Activated CD4-positive, alpha-beta T cell treated with anti-CD3 and anti-CD28 coated beads for 4 hours (primary cell): ENCODE results near the gene CNN2.

Experiments
- DNase-seq, 2 donors: peaks; one replicate each; pipeline ENCODE4 v3.0.0-alpha.2; 2020

CNN2 gene

DNA sequence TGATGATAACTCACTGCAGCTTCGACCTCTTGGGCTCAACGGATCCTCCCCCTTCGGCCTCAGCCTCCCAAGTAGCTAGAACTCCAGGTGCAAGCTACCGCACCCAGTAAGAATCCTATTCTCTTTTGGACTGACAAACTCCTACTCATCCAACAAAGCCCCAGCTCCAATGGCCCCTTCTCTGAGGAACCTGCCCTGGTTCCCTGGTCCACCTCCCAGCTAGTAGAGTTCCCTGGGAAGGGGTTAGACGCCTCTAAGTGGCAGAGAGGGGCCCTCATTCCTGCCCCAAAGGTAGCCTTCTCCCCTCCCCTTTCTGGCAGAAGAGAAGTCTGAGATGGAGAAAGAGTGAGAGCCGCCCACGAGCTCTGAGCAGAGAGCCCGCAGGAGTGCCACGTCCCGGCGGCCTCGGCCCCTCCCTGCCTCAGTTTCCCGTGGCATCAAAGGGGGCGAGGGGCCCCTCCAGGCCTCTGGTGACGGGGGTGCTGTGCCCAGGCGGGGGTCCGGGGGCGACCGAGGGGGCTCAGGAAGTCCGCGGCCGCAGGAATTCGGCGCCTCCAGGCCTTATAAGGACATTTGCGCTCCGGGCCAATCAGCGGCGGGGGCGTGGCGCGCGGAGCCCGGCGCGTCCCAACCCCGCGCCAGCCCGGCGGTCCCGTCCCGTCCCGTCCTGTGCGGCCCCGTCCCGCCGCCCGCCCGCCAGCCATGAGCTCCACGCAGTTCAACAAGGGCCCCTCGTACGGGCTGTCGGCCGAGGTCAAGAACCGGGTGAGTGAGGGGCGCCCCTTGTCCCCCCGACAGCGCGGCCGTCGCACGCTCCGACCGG lies at the start of gene CNN2:
CNN2 (plus strand) TSS at position 649 of the 823 bp plus-strand sequence; CDS start at position 703, 54 bp downstream.
- DNase-seq = peak; percentile 59 to 60

DNA sequence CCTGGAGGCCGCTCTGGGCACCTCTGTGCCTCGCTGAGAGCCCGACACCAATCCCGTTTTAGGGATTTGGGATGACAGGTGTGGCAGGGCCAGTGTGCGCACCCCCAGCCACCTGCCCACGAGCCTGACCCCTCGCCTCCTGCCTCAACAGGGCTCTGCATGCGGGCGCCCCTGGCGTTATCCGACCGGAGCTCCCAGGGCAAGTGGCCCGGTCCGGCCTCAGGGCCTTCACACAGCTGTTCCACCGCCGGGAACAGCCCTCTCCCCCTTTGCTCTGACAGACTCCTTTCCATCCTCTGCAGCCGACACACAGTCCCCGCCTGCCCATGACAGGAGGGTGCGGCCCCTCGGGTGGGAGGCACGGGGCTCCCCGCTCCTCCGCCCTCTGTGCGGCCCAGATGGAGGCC lies 49.3 kb upstream of the CNN2 start:
- no peak for DNase-seq

DNA sequence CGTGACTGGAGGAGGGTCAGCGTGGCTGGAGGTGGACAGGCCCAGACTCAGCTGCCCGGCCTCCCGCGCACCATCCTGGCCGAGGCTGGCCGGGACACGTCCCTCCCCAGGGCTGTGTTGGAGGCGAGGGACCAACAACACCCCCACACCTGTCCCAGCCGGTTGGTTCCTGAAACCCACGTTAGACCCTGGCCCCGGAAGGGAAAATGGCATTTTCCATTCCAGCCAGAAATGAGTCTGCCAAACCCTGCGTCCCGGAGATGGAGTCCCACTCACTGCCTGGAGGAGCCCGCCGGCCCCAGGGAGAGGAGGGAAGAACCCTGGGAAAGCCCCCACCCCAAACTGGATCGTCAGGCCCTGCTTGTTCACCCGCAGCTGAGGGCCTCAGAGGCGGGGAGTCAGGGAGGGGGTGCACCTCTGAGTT lies 47.1 kb upstream of the CNN2 start:
- DNase-seq = no peak

DNA sequence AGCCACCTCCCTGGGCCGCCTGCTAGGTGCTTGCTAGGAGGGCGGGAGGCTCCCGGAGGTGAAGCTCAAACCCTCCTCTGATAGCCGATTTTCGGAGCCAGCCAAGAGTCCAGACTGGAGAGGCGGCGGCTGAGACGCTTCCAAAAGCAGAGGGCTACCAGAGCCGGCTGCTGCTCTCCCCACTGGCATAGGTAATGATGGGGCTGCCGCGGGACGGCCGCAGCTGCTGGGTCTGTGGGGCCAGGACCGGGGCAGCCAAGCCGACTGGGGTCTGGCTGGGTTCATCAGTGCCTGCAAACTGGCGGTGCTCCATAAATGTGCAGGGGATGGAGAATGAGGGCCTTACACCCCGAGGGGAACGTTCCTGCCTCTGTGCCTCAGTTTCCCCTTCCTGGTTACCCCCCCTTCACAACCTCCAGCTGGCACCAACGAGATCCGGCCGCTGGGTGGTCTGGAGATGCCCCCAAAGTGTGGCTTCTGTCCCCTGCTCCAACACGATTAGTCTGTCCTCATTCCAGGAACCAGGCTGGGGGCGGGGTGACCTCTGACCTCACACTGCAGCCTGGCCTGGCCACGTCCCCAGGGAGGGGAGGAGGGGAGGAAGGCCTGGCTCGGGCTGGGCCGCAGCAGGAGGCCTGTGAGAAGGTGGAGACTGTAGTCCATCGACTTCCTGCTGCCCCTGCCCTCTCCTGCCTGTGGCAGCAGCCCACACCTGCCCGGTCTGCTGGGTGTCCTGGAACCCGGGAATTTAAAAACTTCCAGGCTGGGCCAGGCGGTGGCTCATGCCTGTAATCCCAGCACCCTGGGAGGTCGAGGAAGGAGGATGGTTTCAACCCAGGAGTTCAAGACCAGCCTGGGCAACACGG lies 46.0 kb upstream of the CNN2 start:
- DNase-seq = no peak

DNA sequence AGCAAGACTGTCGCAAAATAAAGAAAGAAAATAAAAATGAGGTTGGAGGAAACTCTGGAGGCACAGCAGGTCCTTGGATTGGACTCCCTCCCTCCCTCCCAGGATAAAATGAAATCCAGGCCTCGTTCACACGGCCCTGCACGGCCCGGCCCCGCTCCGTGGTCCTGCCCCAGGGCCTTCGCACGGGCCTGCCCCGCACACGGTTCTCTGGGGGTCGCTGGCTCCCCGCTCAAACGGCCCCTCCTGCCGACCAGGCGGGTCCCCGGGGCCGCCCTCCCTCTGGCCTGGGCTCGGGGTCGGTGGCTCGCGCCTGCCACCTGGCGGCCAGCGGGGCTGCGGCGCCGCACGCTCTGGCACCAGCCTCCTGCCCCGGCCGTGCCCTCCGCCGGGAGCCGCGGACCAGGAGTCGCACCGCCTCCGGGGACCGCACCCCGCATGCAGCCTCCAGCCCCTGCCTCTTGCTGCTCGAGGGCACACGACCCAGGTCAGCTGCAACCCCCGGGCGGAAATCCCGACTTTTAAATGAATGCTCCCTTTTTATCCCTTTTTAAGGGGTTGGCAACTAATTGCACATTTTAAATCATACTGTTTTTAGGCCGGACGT lies 43.7 kb upstream of the CNN2 start:
- peak; percentile 69 to 72 for DNase-seq

- DNase-seq = peak; percentile 87 to 89
These were observed 42.0 kb upstream of the CNN2 start, which contains the start of gene WDR18 for GRCh38 chr19:984165-984967. Gene WDR18 (plus strand): TSS chr19:984345. CDS start chr19:984354, 9 bp downstream.

- DNase-seq = no peak
These were observed 40.3 kb upstream of the CNN2 start for GRCh38 chr19:986083-986482.

- DNase-seq = no peak
These were observed 38.3 kb upstream of the CNN2 start for GRCh38 chr19:988081-988480.

GRCh38 chr19:988510-988909 lies 37.9 kb upstream of the CNN2 start:
- DNase-seq = no peak

DNA sequence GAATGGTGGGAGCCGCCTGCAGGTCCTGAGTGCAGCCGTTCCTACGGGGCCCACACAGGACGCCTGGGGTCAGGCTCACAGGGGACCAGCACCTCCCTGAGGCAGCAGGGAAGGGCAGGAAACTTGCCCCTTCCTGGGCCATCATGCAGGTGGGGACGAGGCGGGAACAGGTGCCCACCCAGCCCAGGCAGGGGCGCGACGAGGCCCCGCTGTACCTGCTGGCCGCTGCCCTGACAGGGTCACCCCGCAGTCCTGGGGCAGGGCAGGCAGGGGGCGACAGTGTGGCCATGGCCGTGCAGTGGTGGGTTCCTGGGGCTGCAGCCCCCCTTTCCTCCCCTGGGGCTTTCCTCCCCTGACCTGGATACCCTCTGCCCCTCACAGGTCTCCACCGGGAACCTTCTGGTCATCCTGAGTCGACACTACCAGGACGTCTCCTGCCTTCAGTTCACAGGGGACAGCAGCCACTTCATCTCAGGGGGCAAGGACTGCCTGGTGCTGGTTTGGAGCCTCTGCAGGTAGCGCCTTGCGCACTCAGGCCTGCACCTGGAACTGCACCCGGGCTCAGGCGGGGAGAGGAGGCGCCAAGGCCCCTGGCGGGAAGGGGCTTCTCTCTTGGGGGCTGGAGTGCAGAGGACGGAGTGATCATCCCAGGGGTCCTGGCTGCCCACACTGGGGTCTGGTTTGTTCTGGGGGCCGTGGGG lies 36.9 kb upstream of the CNN2 start:
- no peak for DNase-seq

GRCh38 chr19:990119-990571 lies 36.3 kb upstream of the CNN2 start:
- DNase-seq = no peak

- no peak for DNase-seq
These were observed 35.7 kb upstream of the CNN2 start for GRCh38 chr19:990746-991145.

DNA sequence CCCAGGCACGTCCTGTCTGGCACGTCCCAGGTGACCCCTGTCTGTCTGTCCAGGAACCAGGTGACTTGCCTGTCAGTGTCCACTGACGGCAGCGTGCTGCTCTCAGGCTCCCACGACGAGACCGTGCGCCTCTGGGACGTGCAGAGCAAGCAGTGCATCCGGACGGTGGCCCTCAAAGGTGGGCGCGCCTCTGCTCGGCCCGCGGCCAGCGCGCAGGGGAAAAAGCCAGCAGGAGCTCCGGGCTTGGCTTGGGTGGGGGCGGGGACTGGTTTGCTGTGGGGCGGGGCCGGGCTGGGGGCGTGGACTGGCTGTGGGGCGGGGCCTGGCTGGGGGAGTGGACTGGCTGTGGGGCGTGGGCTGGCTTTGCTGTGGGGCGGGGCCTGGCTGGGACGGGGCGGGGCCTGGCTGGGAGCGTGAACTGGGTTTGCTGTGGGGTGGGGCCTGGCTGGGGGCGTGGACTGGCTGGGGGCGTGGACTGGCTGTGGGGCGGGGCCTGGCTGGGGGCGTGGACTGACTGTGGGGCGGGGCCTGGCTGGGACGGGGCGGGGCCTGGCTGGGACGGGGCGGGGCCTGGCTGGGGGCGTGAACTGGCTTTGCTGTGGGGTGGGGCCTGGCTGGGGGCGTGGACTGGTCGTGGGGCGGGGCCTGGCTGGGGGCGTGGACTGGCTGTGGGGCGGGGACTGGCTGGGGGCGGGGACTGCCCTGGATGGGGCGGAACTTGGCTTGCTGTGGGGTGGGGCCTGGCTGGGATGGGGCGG lies 35.1 kb upstream of the CNN2 start:
- DNase-seq = peak; percentile 39 to 54

- DNase-seq = no peak
These were observed 34.3 kb upstream of the CNN2 start for GRCh38 chr19:991932-992669.

DNA sequence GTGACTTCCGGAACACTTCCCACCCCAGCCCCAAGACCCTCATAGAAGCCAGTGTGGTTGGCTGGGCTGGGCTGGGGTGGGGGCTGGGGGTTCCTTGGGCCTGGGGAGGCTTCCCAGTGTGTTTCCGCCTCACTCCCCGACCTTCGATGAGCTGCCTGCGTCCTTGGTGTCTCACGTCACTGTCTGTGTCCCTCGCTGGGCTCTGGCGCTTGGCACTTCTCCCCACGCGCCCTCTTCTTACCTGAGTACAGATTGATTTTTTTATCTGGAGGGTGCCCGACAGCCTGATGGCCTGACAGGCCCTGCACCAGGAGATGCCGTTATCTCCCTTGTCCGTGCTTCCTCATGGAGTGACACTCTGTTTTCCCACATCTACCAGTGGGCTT lies 33.7 kb upstream of the CNN2 start:
- no peak for DNase-seq

- DNase-seq = no peak
These were observed 33.0 kb upstream of the CNN2 start for GRCh38 chr19:993361-993830.

- no peak for DNase-seq
These were observed 32.5 kb upstream of the CNN2 start for GRCh38 chr19:993831-994393.

DNA sequence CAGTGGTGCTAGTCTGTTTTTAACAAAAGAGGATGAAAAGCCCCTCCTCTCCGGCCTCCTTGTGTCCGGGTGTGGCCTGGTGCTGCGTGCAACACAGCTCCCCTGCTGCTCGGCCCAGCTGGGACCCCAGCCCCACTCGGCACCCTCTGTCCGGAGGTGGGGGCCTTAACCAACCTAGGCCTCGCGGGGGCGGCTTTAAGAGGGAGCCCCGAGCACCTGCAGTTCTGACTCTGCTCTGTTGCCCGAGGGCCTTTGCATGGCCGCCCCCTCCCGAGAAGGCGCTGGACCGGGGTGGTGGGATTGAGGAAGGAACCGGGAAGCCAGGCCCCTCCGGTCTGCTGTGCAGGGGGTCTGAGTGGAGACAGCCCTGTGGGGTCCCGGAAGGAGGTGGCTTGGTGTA lies 31.9 kb upstream of the CNN2 start:
- DNase-seq = no peak

- DNase-seq = no peak
These were observed 31.2 kb upstream of the CNN2 start for GRCh38 chr19:995051-995827.
